Right renal pelvis (tissue), 4 donors: ENCODE measurements around the gene PLEKHG4. TPM values are rescaled to one million over a fixed set of nuclear protein-coding genes. Genes with fewer than 3 reads are reported as not detected.
A peak's percentile ranks its signal among the peaks of the same experiment; 100 is the strongest.

Source experiments
- DNase-seq, 4 donors: peaks; one replicate each; pipeline ENCODE4 v3.0.0-alpha.2; 2013; ENCODE audit warnings: low read depth in 4 of 4, low spot score in 3 of 4, missing footprints in 1 of 4
- polyA plus RNA-seq, 4 donors: library from polyadenylated mRNA; unstranded; fragments of 120-200 nt; gene quantifications; one replicate each; pipeline ENCODE4 v1.2.1, GENCODE V29; 2013; ENCODE audit not compliant: insufficient read length in 4 of 4

Gene PLEKHG4
- polyA plus RNA-seq, 4 donors, result 11.5 to 16.4 (median 13.8) TPM

DNA sequence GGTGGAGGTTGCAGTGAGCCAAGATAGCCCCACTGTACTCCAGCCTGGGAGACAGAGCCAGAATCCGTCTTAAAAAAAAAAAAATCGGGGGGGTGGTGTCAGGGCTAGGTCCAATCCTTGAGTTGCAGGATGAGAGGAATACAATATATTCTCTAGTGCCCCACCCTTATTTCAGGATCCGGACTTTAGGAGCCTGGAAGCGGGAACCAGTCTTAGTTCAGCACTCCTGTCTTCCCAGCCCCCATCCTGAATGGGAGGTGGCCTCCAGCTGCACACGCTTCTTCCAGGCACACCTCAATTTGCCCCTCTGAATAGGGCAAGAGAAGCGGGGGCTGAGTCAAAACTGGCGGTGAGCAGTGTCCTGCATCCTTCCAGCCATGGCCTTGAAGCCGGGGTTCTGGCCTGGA lies 33.7 kb upstream of the PLEKHG4 start:
- no peak for DNase-seq

DNA sequence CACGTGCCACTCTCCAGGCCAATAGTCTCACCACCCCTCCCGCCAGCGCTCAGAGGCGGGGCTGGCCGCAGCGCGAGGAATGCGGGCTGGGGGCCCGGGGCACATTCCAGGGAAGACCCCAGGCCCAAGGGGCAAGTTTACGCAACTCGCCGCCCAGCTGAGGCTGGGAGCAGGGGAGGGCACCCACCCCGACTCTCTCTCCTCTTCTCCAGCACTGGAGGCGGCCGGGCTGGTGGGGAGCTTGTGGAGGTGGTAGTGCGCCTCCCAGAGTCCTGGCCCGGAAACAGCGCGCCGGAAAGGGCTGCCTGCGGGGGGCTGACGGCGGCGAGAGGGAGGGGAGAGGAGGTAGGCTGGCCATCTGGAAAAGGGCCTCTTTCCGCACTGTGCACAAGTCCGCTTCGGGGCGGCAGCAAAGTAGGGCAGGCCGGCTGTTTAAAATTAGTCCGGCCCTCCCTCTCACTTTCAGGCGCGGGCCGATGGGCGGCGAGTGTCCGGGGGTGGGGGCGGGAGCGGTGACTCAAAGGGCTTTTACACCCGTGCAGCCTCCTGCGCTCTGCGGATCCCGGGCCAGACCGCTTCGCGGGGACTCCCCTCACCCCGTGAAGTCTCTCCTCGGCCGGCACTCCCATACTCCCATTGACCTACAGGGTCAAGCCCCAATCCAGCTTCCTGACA lies 33.1 kb upstream of the PLEKHG4 start:
- peak in 3 of 4 donors; percentile 66 to 74 (median 68) for DNase-seq

DNA sequence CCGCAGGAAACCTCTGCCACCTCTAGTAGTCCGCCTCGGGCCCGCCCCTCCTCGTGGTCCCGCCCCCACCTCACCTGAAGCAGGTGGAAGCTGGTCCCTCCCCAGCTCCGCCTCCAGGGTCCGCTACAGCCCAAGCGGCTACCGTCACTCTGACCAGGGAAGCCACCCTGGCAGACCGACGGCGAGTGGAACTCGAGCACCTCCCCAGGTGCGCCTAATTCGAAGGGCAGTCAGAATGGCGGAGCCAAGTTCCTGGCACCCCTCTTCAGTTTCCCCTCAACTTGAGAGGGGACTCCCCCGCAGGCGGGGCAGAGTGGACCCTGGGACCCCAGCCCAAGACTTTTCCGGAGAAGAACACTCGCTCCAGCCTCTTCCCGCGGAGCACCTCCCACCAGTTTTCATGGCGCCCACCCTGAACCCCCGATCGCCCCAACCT lies 32.6 kb upstream of the PLEKHG4 start:
- DNase-seq, result no peak

DNA sequence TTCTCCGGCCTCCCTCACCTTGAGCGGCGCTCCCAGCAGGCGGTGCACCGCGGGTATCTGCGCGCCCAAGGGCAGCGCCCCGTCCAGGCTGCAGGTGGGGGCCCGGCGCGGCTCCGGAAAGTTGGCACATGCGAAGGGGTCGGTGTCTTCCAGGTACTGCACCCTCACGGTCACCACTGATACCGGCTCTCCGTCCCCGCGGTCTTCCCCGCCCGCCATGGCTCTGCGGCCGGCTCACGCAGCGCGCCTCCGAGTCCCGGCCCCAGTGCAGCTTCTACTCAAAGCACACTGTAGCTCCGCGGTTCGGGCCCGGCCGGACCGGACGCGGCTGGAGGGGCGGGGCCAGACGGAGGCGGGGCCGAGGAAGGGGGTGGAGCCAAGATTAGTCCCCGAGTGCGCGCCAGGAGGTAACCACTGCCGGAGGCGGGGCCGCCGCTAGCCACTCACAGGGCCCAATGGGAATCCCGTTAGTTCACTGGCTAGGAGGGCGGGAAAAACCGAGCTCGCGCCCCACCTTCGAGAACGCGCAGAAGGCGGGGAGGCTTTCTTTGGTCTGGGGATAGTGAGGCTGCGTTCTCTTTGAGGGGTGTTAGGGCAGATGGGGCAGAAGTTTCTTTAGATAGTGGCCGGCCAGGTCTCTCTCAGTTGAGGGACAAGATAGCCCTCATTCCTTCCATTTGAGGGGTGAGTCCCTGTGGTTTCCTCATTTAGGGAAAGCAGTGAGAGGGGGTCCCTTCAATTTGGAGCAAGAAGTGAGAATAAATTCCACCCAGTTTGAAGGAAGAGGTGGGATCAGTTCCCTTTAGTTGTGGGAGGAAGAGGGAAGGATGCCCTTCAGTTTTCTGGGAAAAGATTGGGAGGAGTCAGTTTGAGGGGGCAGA lies 31.9 kb upstream of the PLEKHG4 start, which contains the start of gene FHOD1:
TSS of gene FHOD1 (minus strand) at position 290 of the 881 bp plus-strand sequence. CDS start at position 219, 71 bp downstream.
- peak; percentile 86 to 90 (median 88) for DNase-seq

DNA sequence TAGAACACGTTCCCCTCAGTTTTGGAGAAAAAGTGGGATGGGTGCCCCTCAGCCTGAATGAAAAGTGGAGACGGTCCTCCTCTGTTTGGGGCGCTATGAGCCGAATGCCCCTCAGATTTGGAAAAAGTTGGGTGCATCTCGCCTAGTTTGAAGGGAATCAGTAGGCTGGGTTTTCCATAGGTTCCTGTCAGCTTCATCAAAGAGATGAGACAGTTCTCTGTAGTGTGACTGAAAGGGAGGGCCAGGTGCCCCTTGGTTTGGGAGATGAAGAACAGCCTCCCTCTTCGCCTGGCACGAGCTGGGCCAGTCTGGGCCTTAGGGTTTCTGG lies 31.3 kb upstream of the PLEKHG4 start:
- no peak for DNase-seq

DNA sequence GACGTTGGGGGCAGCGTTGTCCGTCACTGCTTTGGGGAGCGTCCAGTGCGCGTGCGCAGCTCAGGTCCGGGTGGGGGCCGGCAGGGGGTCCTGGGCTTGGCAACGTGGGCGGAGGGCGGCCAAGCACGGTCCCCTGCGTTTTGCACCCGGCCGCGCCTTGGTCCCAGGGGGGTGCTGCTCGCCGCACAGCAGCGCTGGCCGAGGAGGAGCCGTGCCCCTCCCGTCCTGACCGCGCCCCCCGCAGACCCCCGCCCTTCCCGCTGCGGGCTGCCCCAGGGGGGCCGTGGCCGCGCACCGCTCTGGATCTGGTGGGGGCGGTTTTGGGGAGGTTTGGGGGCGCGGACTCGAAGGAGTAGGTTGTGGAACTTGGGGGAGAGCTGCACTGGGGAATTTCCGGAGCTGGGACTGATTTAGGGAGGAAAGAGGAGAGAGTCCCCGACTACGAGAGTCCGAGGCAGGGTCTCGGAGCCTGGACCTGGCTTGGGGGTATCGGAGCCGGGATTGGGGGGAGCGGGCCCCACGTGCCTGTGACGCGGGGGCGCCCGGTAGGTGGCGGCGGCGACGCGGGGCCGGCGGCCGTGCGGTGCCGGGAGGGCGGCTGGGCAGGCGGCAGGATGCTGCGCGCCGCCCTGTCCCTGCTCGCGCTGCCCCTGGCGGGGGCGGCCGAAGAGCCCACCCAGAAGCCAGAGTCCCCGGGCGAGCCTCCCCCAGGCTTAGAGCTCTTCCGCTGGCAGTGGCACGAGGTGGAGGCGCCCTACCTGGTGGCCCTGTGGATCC lies 30.7 kb upstream of the PLEKHG4 start, which contains the start of gene SLC9A5:
TSS of gene SLC9A5 (plus strand) at position 579 of the 777 bp plus-strand sequence. CDS start at position 615, 36 bp downstream.
- no peak for DNase-seq

DNA sequence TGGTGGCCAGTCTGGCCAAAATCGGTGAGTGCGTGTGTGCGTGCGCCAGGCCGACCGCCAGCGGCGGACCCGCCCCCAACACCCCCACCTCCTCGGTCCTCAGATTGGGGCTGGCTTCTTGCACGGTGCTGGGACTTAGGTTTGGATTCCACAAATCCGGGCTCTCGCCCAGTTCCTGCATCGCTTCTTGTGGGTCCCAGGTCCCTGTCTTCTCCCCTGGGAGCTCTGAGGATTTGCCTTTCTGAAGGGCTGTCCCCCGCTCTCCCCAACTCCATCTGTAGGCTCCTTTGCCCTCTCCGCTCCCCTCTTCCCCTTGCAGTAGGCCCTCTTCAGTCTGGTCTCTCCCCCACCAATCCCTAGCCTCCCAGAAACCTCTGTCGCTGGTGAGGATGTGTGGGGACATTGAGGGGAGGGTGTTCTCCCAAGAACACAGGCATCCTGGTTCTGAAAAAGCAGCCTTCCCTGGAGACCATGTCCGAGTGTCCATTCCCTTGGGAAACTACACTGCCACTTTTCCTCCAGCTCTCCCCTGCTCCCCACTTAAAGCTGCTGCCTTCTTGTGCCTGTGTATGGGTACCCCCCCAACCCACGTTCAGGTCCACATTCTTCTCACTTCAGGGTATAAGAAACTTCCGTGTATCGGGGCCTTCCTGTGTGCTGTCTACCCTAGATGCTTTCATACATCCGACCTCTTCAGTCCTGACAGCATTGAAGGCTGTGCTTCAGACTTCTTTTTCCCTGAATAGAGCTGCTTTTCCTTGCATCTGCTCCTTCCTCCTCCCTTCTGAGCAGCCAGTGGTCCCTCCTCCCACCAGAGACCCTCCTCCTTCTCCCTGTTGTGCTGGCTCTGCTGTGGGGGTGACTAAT lies 29.9 kb upstream of the PLEKHG4 start:
- DNase-seq, result no peak

DNA sequence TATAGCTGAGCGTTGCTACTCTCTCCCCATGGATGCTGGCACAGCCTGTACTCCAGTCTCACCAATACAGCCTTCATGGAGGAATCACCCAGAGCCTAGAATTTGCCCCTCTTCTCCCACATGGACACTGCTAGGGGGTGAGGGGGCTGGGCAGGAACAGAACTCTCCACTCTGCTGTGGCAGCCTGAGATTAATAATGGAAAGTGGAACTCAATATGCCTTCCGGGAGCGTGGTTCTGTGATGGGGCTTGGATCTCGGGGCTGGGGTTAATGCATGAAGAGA lies 29.3 kb upstream of the PLEKHG4 start:
- no peak for DNase-seq

DNA sequence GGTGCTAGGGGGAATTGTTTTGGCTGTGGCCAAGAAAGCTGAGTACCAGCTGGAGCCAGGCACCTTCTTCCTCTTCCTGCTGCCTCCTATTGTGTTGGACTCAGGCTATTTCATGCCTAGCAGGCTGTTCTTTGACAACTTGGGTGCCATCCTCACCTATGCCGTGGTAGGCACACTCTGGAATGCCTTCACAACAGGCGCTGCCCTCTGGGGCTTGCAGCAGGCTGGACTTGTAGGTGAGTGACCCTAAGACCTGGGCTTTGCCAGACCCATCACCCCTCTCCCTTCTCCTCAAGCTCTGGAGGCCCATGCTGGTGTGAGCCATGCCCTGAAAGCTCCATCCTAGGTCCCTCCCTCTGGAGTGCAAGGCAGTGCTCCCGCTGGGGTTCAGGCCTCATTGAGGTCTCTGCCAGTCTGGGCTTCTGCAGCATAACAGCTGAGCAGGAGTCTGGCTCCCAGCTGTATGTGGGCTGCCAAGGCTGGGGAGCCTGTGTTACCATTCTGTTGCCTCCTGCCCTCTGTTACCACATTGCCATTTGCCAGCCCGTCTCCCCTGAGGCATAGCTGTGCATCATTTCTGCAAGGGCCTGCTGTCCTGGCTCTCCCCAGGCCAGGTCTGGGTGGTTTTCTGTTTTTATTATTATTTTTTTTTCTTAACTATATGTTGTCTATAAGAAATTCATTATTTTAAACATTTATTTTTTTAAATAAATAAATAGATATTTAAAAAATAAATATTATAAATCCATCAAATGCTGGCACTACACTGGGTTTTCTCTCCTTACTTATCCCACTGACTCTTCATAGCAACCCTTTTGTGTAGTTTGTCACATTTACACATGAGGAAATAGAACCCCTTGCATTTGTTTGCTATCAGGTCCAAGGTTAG lies 26.5 kb upstream of the PLEKHG4 start:
- no peak for DNase-seq

DNA sequence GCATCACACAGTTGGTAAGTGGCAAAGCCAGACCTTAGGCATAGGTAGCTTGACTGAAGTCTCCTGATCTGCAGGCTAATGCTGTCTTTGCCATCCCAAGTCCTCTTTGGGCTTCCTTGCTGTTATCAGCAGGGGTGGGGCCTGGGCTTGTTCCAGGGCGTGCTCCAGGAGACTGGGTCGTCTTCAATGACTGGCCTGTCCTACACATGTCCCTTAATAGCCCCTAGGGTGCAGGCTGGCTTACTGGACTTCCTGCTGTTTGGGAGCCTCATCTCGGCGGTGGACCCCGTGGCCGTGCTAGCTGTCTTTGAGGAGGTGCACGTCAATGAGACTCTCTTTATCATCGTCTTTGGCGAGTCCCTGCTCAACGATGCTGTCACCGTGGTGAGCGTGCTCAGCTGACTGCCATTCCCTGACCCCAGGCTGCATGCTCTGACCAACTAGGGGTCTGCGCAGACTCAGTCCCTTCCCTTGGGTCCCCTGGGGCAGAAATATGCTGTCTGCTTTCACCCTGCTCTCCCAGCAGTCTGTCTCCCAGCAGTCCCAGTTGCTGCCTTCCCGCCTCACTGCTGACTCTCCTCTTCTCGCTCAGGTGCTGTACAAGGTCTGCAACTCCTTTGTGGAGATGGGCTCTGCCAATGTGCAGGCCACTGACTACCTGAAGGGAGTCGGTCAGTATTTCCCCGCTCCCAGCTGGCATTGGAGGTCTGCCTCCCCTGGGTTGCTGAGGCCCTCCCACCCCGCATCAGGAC lies 24.4 kb upstream of the PLEKHG4 start:
- DNase-seq, result no peak

DNA sequence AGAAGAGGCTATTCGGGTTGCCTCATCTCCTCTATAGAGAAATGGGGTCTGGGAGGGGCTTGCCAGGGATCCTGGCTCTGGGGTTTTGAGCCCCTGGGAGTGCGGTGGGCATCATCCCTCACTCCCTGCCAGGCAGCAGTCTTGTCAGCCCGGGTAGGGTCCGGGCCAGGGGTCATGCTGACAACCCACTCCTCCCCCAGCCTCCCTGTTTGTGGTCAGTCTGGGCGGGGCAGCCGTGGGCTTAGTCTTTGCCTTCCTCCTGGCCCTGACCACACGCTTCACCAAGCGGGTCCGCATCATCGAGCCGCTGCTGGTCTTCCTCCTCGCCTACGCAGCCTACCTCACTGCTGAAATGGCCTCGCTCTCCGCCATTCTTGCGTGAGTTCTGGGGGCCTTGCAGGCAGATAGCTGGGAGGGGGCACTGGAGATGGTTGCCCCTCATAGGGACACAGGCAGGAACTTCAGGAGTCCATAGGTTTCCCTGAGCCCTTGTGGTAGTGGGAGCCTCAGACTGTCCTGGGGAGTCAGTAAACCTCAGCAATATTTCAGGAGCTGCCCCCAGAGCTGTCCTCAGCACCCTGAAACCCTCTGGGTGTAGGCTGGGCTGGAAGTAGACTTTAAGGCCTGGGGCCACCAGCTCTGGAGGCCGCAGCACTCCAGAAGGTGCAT lies 23.6 kb upstream of the PLEKHG4 start:
- no peak for DNase-seq

DNA sequence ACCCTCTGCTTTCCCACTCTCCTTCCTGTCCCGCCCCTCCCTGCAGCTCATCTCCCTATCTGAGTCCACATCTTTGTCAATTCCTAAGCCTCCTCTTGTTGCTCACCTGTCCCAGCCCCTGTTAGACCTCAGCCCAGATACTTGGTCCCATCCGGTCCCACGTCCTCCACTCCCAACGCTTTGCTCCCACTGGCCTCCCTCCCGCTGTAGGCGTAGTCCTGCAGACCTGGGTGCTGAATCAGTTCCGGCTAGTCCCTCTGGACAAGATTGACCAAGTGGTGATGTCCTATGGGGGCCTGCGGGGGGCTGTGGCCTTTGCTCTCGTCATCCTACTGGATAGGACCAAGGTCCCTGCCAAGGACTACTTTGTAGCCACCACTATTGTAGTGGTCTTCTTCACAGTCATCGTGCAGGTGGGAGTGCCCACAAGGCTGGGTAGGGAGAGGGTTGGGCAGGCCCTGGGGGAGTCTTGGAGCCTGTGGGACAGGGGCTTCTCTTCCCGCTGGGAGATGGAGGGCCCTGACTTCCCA lies 22.6 kb upstream of the PLEKHG4 start:
- DNase-seq, result no peak

DNA sequence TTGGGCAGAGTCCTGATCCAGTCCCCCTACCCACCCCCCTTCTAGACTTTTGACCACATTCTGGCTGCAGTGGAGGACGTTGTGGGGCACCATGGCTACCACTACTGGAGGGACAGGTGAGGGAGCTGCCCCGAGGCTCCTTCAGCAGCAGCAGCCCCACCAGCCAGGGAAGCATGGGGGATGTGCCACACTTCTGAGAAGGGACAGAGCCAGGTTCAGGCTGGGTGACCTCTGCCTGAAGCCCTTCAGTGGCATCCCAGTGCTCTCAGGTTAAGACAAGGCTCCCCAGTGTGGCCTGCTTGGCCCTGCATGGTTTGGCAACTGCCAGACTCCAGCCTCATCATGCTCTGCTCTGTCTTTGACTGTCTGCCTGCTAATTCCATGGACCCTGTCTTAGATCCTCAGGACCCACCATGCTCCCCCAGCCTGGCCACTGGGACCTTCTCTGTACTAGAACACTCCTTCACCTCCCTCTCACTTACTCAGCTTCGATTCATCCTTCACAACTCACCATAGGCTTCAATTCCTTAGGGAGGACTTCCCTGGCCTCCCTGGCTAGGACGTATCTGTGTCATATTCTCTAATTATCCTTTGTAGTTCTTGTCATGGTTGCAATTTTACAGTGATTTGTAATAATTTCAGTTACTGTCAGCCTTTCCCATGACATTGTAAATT lies 21.7 kb upstream of the PLEKHG4 start:
- no peak for DNase-seq

DNA sequence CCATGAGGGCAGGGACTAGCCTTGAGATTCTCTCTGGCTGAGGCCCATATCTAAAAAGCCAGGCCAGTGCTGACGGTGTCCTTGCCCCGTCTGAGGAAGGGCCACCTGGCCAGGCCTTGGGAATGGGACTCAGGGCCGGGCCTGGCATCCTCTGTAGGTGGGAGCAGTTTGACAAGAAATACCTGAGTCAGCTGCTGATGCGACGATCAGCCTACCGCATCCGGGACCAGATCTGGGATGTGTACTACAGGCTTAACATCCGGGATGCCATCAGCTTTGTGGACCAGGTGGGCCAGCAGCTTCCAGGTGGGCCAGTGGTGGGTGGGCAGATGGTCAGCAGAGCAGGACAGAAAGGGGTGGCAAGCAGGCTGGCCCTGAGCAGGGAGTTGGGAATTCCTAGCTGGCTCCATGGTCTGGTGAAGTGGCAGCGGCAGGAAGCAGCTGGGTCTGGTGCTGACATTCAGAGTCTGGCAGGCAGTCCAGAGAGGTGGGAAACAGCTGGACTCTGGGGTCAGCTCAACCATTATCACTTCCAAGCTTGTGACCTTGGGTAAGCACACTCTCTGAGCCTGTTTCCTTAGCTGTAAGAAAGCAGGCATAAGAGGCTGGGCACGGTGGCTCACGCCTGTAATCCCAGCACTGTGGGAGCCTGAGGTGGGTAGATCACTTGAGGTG lies 21.0 kb upstream of the PLEKHG4 start:
- DNase-seq, result no peak

DNA sequence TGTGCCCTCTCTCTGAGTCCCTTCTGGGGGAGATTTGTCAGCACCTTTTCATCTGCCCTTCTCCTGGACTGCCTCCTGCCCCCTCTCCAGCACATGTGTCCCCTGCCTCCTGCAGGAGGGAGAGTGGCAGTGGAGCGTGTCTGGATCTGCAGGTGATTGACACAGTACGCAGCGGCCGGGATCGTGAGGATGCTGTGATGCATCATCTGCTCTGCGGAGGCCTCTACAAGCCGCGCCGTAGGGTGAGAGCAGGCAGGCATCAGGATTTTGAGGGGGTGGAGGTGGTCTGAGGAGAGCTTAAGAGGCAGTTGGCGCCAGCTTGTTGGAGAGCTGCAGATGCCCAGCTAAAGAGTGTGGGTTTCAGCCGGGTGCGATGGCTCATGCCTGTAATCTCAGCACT lies 19.6 kb upstream of the PLEKHG4 start:
- no peak for DNase-seq

DNA sequence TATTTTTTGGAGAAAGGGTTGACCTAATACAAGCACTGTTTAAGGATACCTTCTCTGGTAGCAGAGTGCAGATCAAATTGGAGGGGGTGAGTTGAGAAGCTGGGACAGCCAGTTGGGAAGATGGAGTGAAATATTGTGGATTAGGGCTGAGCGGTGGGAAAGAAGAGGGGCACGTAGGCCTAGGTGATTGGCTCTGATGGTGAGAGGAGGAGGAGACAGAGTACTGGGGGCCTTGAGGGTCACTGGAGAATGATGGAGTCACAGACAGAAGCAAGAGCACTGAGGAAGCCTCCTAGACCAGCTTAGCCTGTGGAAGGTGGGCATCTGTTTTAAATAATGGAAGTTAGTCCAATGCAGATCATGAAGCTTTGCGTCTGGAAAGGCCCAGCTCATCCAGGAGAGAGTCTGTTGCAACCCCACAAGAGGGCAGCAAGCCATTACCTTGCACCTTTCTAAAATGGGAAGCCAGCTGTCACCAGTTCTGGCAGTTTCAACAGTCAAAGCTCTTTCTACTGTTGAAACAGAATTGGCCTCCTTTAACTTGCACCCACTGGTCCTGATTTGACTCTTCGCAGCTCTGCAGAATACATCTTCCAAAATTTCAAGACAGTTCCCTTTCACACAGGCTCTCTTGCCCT lies 18.8 kb upstream of the PLEKHG4 start:
- DNase-seq, result no peak
